Measurements from ENCODE around the gene STRAP.
"Not testable (repeated sequence)": the region's sequence is repeated elsewhere in the genome, so short reads cannot be mapped to it uniquely, and the experiment has no call there.

Gene STRAP

GRCh38 chr12:15873556-15873955 is 8.6 kb upstream of the STRAP start:
- DNase-seq (ENCODE audit: low read depth): no peak

DNA sequence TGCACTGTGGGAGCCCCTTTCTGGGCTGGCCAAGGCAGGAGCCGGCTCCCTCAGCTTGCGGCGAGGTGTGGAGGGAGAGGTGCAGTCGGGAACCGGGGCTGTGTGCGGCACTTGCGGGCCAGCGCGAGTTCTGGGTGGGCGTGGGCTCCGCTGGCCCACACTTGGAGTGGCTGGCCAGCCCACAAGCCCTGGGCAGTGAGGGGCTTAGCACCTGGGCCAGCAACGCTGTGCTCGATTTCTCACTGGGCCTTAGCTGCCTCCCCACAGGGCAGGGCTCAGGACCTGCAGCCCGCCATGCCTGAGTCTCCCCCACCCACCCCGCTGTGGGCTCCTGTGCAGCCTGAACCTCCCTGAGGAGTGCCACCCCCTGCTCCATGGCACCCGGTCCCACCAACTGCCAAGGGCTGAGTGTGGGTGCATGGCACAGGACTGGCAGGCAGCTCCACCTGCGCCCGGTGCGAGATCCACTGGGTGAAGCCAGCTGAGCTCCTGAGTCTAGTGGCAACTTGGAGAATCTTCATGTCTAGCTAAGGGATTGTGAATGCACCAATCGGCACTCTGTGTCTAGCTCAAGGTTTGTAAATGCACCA is 7.5 kb upstream of the STRAP start:
- DNase-seq (ENCODE audit: low read depth): not testable (repeated sequence)

DNA sequence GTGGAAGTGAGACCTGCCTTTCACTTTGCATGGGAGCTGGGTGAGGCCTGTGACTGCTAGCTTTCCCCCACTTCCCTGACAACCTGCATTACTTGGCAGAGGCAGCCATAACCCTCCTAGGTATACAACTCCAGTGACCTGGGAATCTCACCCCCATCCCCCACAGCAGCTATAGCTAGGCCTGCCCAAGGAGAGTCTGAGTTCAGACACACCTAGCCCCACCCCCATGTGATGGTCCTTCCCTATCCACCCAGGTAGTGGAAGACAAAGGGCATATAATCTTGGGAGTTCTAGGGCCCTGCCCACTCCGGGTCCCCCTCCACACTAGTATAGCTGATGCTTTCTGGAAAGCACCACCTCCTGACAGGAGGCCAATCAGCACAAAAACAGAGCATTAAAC is 6.3 kb upstream of the STRAP start:
- DNase-seq (ENCODE audit: low read depth): no peak

DNA sequence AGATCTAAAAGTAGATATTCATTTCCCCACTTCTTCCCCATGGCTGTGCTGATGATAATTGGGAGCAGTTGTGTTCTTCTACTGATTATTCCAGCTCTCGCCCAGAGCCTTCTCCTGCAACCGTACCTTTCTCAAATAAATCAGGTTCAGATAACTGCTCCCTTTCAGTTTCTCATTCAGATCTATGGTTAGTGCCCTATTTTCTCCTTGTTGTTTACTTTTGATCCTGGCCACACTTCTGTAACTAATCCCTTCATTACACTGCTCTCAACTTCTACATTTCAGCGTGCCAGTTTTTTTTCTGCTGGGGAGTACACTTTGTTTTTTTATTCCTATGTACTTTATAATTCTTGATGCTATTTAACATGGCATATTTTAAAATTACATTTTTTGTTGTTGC is 2.8 kb upstream of the STRAP start:
- DNase-seq (ENCODE audit: low read depth): no peak

- no peak for DNase-seq (ENCODE audit: low read depth)
Measured at GRCh38 chr12:15880721-15881120, 1.5 kb upstream of the STRAP start.

DNA sequence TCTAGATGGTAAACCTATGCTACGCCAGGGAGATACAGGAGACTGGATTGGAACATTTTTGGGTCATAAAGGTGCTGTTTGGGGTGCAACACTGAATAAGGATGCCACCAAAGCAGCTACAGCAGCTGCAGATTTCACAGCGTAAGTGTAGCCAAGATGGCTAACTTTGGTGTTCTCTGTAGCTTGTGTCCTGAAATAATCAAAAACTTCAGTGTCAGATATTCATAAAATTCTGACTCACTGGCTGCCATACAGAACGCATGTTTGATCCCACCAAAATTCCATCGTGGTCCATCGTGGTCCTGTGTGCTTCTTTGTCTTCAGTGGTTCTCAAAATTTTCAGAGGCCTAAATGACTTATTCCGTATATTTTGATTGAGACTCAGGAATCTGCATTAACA is 1.3 kb downstream of the STRAP start:
- DNase-seq (ENCODE audit: low read depth): no peak

DNA sequence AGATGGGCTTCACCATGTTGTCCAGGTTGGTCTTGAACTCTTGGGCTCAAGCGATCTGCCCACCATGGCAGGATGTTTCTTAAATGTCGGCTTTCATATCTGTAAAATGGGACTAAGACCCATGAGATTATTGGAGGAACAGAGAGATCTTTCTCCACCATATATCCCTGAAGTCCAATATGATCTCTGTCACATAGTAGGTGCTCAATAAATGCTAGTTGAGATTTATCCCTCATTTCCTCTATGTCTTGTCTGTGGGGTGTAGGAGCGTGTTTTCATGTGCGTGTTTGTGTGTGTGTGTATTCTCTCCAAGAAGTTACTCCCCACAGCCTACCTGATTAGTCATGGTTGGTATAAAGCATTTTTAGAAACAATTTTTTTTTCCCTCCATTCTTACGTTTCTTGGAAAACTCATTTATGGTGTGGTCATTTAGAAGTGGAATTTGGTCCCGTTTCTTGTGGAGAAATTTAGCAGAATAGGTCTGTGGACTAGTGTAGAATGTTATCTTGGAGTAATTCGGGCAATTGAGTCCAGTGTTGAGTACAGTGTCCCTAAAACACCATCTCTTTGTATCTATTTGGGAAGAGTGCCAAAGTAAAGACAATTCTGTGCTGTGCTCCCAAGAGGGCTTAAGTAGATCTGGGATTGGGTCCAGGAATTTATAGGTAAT is 4.3 kb downstream of the STRAP start:
- DNase-seq (ENCODE audit: low read depth): no peak

- DNase-seq (ENCODE audit: low read depth): no peak
Measured at GRCh38 chr12:15887043-15887817, 5.0 kb downstream of the STRAP start.

GRCh38 chr12:15892645-15893259 is 10.6 kb downstream of the STRAP start:
- DNase-seq (ENCODE audit: low read depth): no peak

DNA sequence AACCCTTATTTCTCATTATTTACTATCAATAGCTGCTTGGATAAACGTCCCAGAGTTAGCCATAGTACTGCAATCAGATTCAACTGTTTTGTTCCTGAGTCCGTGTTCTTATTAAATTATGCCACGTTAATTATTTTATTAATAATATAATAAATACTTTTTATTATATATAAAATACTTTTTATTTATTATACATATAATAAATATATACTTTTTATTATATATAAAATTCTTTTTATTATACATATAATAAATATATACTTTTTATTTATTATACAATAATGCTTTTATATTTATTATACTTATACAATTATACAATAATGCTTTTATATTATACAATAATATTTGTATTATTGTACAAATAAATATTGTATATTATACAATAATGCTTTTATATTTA is 11.1 kb downstream of the STRAP start:
- no peak for DNase-seq (ENCODE audit: low read depth)

- no peak for DNase-seq (ENCODE audit: low read depth)
Measured at GRCh38 chr12:15896867-15897266, 14.7 kb downstream of the STRAP start.

DNA sequence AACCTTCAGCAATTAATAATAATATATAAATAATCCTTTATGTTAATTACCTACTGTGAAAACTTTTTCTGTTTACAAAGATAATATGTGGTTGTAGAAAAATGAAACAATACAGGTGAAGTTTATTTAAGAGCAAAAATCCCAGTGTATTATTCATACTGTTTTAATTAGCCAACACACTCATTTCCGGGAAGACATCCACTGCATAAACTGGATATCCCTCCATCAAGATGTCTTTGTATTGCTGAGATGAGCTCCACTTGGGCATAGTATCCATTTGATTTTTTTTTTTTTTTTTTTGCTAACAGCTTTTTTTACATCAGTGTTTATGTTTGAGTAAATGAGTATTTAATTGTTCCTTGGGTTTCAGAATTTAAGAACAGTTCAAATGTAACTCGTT is 15.2 kb downstream of the STRAP start:
- no peak for DNase-seq (ENCODE audit: low read depth)

DNA sequence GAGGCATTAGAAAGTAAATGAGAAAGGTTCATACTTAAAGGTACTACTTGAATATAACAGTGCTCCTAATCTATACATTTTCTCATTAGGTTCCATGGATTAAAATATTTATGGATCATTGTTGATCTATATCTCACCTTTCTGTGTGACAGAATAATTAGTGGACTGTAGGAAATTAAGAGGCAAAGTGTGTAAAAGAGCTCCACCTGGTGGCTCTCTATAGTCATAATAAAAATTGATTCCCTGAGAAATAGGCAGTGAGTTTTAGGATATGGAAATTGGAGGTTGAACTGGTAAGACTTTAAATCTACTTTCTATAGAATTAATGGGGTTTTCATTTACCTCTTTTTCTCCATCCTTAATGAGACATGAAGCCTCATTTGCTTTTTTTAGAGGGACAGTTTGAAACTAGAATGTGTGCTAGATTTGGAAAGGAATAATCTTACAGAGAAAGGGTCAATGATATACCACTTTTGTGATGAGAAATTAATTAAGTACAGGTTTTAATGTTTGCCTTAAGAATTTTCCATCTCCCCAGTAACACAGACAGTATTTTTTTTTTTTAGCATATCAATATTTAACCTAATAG is 17.2 kb downstream of the STRAP start:
- no peak for DNase-seq (ENCODE audit: low read depth)

GRCh38 chr12:15904378-15904920 is 22.3 kb downstream of the STRAP start:
- DNase-seq (ENCODE audit: low read depth): no peak

DNA sequence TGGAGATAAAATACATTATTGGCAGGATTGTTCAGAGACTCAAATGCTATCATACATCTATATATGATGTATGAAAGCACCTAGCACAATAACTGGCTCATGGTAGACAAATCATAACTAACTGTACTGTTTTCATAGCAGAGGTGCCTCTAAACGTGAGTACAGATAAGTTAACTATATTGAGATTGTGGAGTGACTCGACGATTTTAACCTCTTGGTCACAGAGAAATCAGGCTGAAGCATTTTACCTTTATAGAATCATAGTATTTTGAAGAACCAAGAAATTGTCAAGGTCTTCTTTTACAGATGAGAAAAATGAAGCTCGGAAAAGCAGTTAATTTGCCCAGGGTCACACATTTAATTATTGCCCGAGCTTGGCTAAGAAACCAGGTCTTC is 28.3 kb downstream of the STRAP start:
- no peak for DNase-seq (ENCODE audit: low read depth)

DNA sequence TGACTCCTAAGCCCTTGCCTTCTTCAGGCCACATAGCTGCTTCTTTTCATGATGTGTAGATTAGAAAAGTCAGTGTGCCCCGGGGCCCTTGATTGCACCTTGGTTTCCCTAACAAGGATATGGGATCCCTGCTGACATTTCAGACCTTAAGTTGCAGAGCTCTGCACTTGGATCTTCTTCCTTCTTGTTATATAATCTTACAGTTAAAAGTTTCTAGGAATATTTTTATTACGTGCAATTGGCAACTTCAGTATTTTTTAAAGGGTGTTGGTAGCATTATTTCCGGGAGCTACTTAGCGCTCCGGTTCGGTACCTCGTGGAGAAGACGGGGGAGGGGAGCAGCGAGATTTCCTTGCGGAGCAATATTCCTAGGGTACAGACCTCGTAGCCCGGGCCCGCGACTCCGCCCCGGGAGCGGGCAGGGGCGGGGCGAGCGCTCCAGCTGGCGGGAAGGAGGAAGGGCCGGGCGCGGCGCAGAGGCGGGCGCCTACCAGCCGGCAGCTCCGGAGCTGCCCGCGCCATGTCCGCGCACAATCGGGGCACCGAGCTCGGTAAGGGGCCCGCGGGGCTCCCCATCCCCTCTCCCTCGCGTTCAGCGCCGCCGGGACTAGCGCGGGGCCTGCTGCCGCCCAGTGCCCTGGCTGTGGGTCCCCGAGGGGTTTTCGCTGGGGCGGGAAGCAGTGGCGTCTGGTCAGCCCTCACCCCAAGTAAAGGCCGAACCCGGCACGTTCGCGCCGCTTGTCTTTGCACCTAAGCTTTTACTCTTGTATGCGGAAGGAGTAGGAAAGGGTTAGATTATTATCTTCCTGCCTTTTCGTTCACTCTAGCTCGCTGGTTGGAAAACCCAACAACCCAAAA is 28.9 kb downstream of the STRAP start, which contains the start of gene DERA:
DERA (plus strand) TSS at position 469 of the 858 bp plus-strand sequence; CDS start at position 521, 52 bp downstream.
- peak; percentile 18 for DNase-seq (ENCODE audit: low read depth)

GRCh38 chr12:15911931-15912330 is 29.7 kb downstream of the STRAP start:
- not testable (repeated sequence) for DNase-seq (ENCODE audit: low read depth)

DNA sequence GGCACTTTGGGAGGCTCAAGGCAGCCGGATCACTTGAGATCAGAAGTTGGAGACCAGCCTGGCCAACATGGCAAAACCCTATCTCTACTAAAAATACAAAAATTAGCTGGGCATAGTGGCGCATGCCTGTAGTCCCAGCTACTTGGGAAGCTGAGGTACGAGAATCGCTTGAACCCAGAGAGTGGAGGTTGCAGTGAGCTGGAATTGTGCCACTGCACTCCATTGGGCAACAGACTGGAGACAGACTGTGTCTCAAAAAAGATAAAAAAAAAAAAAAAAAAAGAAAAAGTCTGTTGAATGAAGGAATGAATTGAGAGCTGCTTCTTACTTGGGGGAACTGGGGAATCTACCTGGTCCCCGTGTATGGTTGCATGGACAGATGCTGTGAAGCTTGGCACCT is 31.9 kb downstream of the STRAP start:
- not testable (repeated sequence) for DNase-seq (ENCODE audit: low read depth)

- DNase-seq (ENCODE audit: low read depth): no peak
Measured at GRCh38 chr12:15918066-15918465, 35.9 kb downstream of the STRAP start.

GRCh38 chr12:15919418-15919817 is 37.2 kb downstream of the STRAP start:
- DNase-seq (ENCODE audit: low read depth): no peak

GRCh38 chr12:15924956-15925355 is 42.8 kb downstream of the STRAP start:
- no peak for DNase-seq (ENCODE audit: low read depth)

Measured in activated gamma-delta T cell treated with anti-CD3 and anti-CD28 coated beads, Interleukin-2, amount 50 U/mL, for 16 hours (primary cell).